OCI-LY7 (cell line): Measurements from ENCODE around the gene HEBP1. TPM values are rescaled to one million over a fixed set of nuclear protein-coding genes. Genes with fewer than 3 reads are reported as not detected.

ENCODE experiments used
- BruUV-seq: library from RNA; stranded (reverse); fragments of 400-500 nt; replicated peaks from 2 replicates; lab custom pipeline; 2021; lab: Mats Ljungman, UMichigan
- CTCF ChIA-PET: fragments of 300-600 bp; sonication (Branson Sonifier 250); formaldehyde crosslinking; loops from one replicate; lab custom pipeline; 2022; ENCODE audit warnings: antibody characterized with exemption; ENCODE audit not compliant: unreplicated experiment; lab: Charles Lee
- POLR2A ChIA-PET: fragments of 300-600 bp; sonication (Branson Sonifier 250); formaldehyde crosslinking; loops from one replicate; lab custom pipeline; 2022; ENCODE audit warnings: antibody characterized with exemption; lab: Charles Lee
- DNase-seq: peaks from one replicate; pipeline ENCODE4 v3.0.0-alpha.2; 2015; ENCODE audit warnings: low spot score
- H2AFZ ChIP-seq: fragments of 200-600 bp; sonication (generic), shearing (Covaris generic); 2 replicates; pipeline ENCODE4 v1.6.1; 2014; ENCODE audit warnings: mild to moderate bottlenecking, antibody characterized with exemption, low read length, moderate library complexity
- H3K27ac ChIP-seq: fragments of 200-600 bp; sonication (generic); 2 replicates; pipeline ENCODE4 v1.5.1; 2014; ENCODE audit warnings: mixed run types, low read depth, mild to moderate bottlenecking, moderate library complexity, low read length, inconsistent platforms; ENCODE audit not compliant: poor library complexity, severe bottlenecking
- H3K36me3 ChIP-seq: fragments of 200-600 bp; sonication (generic); 2 replicates; pipeline ENCODE4 v1.6.1; 2014; ENCODE audit warnings: mild to moderate bottlenecking, antibody characterized with exemption, low read length, moderate library complexity, mixed read lengths; ENCODE audit not compliant: insufficient read depth
- H3K4me1 ChIP-seq: fragments of 200-600 bp; sonication (generic); 2 replicates; pipeline ENCODE4 v1.5.1; 2014; ENCODE audit warnings: mild to moderate bottlenecking, low read length; ENCODE audit not compliant: insufficient read depth, poor library complexity, severe bottlenecking
- H3K4me2 ChIP-seq: fragments of 200-600 bp; sonication (generic); 2 replicates; pipeline ENCODE4 v1.6.1; 2014; ENCODE audit warnings: mild to moderate bottlenecking, low read length
- H3K4me3 ChIP-seq: fragments of 200-600 bp; sonication (generic); 2 replicates; pipeline ENCODE4 v1.5.1; 2014; ENCODE audit warnings: mild to moderate bottlenecking, low read depth, low read length; ENCODE audit not compliant: poor library complexity, severe bottlenecking
- H3K79me2 ChIP-seq: fragments of 200-600 bp; sonication (generic); 2 replicates; pipeline ENCODE4 v1.6.1; 2016; ENCODE audit warnings: low read depth, mild to moderate bottlenecking, low read length, moderate library complexity, mixed read lengths; ENCODE audit not compliant: insufficient read depth
- H3K9me2 ChIP-seq: fragments of 200-600 bp; sonication (generic); 2 replicates; pipeline ENCODE4 v1.6.1; 2016; ENCODE audit warnings: mild to moderate bottlenecking, low read length, mixed read lengths; ENCODE audit not compliant: insufficient read depth
- H3K9me3 ChIP-seq: fragments of 200-600 bp; sonication (generic); 2 replicates; pipeline ENCODE4 v1.6.1; 2014; ENCODE audit warnings: mild to moderate bottlenecking, mixed run types, low read length, mixed read lengths
- H4K20me1 ChIP-seq: fragments of 200-600 bp; sonication (generic); 2 replicates; pipeline ENCODE4 v1.6.1; 2014; ENCODE audit warnings: mild to moderate bottlenecking, antibody characterized with exemption, low read length, moderate library complexity, mixed read lengths; ENCODE audit not compliant: insufficient read depth
- EZH2phosphoT487 ChIP-seq: fragments of 200-600 bp; sonication (generic); IDR thresholded peaks from 2 replicates; pipeline ENCODE4 v1.6.1; 2018; ENCODE audit warnings: low read depth, borderline replicate concordance, mild to moderate bottlenecking, mixed run types, antibody characterized with exemption, low read length, moderate library complexity, mixed read lengths
- intact Hi-C: fragments of 100-400 bp; cut with micrococcal nuclease; formaldehyde crosslinking; loops from one replicate; pipeline ENCODE4 v1.10.0; 2022; ENCODE audit not compliant: unreplicated experiment
- total RNA-seq, 2 experiments: library from RNA; depleted of rRNA in 1 of 2; stranded (reverse); fragments of >200 nt in 1 of 2; shearing (Covaris generic) in 1 of 2; gene quantifications; 2 replicates each; pipeline ENCODE4 v1.2.3, GENCODE V29; 2014 to 2022
- TF ChIP-seq, protein P1 (sequence below): fragments of 200-600 bp; sonication (generic); conservative IDR thresholded peaks from 2 replicates; pipeline ENCODE4 v1.5.1; 2014; ENCODE audit warnings: mild to moderate bottlenecking, antibody characterized with exemption, low read length, moderate library complexity, mixed read lengths

Gene HEBP1
- total RNA-seq, 2 experiments from 2014 or later: 0.16 to 1.3 TPM

DNA sequence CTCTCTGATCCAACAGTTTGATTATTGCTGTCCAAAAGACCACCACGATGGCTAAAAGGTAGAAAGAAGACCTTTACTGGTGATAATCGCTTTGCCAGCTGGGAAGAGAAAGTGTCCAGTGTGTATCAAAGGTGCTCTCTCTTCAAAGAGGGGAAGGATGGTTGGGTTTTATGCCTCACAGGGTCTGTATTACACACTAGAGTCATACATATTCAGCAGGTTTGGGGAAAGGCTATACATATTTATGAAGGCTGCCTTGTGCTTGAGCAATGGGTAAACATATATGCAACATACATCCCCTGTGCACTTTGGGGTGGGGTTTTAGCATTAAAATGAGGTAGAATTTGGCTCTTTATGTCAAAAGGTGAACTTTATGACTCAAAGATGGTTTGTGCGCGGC is 66.3 kb downstream of the HEBP1 start:
- BruUV-seq: no TSS peak
- intact Hi-C loops: no loop called here
- Histone ChIP-seq H3K4me3 (no peak overlapping the region), H3K4me2 (no peak overlapping the region), H4K20me1 (no peaks in the 10 kb centered on the region), H3K9me2 (no peaks in the 10 kb centered on the region), H3K4me1 (no peaks in the 10 kb centered on the region), H2AFZ (no peak overlapping the region), H3K9me3 (no peaks in the 10 kb centered on the region), H3K79me2 (no peaks in the 10 kb centered on the region), H3K27ac (no peak overlapping the region), H3K36me3 (no peaks in the 10 kb centered on the region)
- TF ChIP-seq, protein P1, sequence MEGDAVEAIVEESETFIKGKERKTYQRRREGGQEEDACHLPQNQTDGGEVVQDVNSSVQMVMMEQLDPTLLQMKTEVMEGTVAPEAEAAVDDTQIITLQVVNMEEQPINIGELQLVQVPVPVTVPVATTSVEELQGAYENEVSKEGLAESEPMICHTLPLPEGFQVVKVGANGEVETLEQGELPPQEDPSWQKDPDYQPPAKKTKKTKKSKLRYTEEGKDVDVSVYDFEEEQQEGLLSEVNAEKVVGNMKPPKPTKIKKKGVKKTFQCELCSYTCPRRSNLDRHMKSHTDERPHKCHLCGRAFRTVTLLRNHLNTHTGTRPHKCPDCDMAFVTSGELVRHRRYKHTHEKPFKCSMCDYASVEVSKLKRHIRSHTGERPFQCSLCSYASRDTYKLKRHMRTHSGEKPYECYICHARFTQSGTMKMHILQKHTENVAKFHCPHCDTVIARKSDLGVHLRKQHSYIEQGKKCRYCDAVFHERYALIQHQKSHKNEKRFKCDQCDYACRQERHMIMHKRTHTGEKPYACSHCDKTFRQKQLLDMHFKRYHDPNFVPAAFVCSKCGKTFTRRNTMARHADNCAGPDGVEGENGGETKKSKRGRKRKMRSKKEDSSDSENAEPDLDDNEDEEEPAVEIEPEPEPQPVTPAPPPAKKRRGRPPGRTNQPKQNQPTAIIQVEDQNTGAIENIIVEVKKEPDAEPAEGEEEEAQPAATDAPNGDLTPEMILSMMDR: no peak
- TF ChIP-seq EZH2phosphoT487: no peak
- ChIA-PET POLR2A (interaction anchor here (0.7 kb wide), 1 partner anchor 13 kb away, joined by 4 read pairs; no protein-coding TSS in a partner anchor), CTCF (no interaction called here)
- DNase-seq: no peak

DNA sequence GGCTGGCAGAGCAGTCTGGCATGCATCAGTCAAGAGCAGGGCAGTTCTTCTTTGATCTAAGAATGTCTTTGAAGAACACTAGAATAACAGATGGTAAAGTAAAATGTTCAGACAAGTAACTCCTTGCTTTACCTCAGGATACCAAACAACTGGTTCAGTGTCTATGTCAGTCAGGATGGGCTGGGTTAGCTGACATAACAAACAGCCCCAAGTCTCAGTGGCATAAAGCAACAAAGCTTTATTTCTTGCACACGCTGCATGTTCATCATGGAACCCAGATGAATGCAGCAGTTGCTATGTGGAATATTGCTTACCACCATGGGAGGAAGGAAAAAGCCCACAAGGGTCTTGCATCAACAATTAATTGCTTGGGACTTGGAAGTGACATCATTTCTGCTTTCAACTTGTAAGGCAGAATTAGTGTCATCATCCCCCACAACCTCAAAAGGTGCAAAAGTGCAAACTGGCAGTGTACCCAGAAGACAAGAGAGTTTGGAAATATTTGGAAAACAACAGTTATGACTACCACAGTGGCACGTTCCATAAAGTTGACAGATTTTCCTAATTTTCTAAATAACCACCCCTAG is 69.3 kb downstream of the HEBP1 start:
- TF ChIP-seq, protein P1: no peak
- TF ChIP-seq EZH2phosphoT487: no peak
- no peaks in the 10 kb centered on the region for H4K20me1 ChIP-seq
- no peaks in the 10 kb centered on the region for H3K4me1 ChIP-seq
- H3K4me3 ChIP-seq: no peak overlapping the region
- H3K79me2 ChIP-seq: no peaks in the 10 kb centered on the region
- H3K36me3 ChIP-seq: no peaks in the 10 kb centered on the region
- no peak overlapping the region for H2AFZ ChIP-seq
- ChIA-PET POLR2A (interaction anchor here (1.1 kb wide), 1 partner anchor 83 kb away, joined by 3 read pairs; no protein-coding TSS in a partner anchor), CTCF (no interaction called here)
- no TSS peak for BruUV-seq
- H3K27ac ChIP-seq: no peak overlapping the region
- intact Hi-C loops: no loop called here
- DNase-seq: no peak
- H3K9me2 ChIP-seq: no peaks in the 10 kb centered on the region
- H3K9me3 ChIP-seq: no peaks in the 10 kb centered on the region
- H3K4me2 ChIP-seq: no peak overlapping the region

DNA sequence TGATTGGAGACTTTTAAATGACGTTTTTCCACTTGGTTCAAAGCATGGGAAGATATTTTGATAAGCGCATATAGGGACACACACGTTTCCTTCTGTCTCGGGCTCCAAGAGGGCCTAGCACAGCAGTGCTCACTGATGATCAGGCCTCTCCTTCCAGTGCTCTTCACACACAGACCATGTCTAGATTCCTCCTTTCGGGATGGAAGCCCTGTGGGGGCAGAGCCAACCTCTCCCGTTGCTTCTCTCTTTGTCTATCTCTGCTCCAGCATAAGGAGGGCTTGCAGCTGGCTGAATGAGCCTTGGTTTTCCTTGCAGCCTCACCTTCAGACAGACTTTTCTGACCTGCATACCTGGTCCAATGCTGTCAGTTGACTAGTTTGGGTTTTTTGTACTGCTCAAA is 70.4 kb downstream of the HEBP1 start:
- POLR2A ChIA-PET: interaction anchor here (1.1 kb wide), 1 partner anchor 82 kb away, joined by 3 read pairs; no protein-coding TSS in a partner anchor

More for the DNA sequence above, 70.4 kb downstream of the HEBP1 start:
- Histone ChIP-seq H4K20me1 (no peaks in the 10 kb centered on the region), H3K4me1 (no peaks in the 10 kb centered on the region), H3K36me3 (no peaks in the 10 kb centered on the region), H3K4me3 (no peak overlapping the region), H2AFZ (no peak overlapping the region), H3K27ac (no peak overlapping the region), H3K4me2 (no peak overlapping the region), H3K79me2 (no peaks in the 10 kb centered on the region), H3K9me2 (no peaks in the 10 kb centered on the region), H3K9me3 (no peaks in the 10 kb centered on the region)
- BruUV-seq: no TSS peak
- DNase-seq: no peak
- no peak for TF ChIP-seq EZH2phosphoT487
- TF ChIP-seq, protein P1: no peak
- CTCF ChIA-PET: no interaction called here
- intact Hi-C loops: no loop called here
